ENCODE results near the gene GREM2.

The GREM2 gene

DNA sequence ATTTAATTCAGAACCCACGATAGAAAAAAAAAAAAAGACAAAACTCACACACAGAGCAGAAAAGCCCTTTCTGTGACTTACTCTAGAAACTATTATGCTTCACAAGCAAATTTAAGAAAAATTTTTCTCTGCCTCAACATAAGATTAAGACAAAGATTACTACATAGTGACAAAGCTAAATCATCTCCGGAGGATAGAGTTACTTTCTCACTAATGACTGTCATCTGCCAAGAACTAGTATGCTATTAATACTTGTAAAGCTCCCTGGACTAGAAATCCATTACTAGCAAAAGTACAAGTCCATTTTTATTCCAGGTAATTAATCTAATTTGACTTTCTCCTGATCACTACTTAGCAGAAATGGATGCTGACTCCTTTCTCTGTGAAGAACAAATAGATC is 25.9 kb downstream of the GREM2 start:
- Histone ChIP-seq H3K4me3 (ENCODE audit: low read depth in 1 of 2, low read length in 2 of 2) (no peak overlapping the region), H3K27me3 (ENCODE audit: low read depth, low read length) (no peaks in the 10 kb centered on the region), H3K36me3 (ENCODE audit: control insufficient read depth in 1 of 2, insufficient read depth in 2 of 2, low read length in 2 of 2) (no peaks in the 10 kb centered on the region), H3K9me3 (ENCODE audit: control insufficient read depth in 1 of 2, low read length in 2 of 2) (no peaks in the 10 kb centered on the region), H3K27ac (ENCODE audit: low read length) (no peak overlapping the region), H3K4me1 (ENCODE audit: control insufficient read depth in 1 of 2, insufficient read depth in 2 of 2, low read length in 2 of 2) (no peaks in the 10 kb centered on the region)

DNA sequence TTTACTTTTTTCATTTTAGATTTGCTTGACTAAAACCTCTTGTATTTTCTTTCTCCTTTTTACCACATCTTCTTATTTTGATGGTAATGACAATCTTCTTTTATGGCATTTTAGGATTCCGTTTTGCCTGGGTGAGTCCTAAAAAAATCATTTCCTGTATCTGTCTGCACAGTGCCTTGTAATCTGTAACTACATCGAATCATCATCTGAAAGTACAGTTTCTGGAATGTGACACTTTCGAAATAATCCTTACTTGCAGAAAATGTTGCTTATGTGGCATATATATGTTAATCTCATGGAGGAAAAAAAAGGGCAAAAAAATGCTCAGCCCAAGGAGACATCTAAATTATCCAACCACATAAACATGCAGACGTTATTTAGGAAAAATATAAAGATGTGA is 29.0 kb downstream of the GREM2 start:
- H3K27ac ChIP-seq (ENCODE audit: low read length) = no peak overlapping the region
- no peaks in the 10 kb centered on the region for H3K4me1 ChIP-seq (ENCODE audit: control insufficient read depth in 1 of 2, insufficient read depth in 2 of 2, low read length in 2 of 2)
- no peak overlapping the region for H3K4me3 ChIP-seq (ENCODE audit: low read depth in 1 of 2, low read length in 2 of 2)
- no peaks in the 10 kb centered on the region for H3K27me3 ChIP-seq (ENCODE audit: low read depth, low read length)
- H3K36me3 ChIP-seq (ENCODE audit: control insufficient read depth in 1 of 2, insufficient read depth in 2 of 2, low read length in 2 of 2) = no peaks in the 10 kb centered on the region
- H3K9me3 ChIP-seq (ENCODE audit: control insufficient read depth in 1 of 2, low read length in 2 of 2) = no peaks in the 10 kb centered on the region

DNA sequence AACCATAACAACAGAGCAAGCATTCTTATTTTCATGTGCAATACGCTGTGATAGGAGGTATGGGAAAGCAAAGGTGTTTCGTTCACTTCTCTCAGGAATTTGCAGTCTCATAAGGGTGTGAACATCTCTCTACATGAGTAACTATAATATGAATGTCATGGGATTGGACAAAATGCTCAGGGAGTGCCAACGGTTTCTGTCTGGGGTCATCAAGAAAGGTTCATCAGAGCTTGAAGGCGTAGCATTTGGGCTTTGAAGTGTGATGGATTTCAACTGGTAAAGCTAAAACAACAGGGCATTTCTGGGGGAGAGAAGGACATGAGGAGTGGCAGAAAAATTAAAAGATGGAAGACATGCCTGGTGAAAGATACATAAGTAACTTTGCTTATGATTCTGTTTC is 32.4 kb downstream of the GREM2 start:
- Histone ChIP-seq H3K4me1 (ENCODE audit: control insufficient read depth in 1 of 2, insufficient read depth in 2 of 2, low read length in 2 of 2) (no peaks in the 10 kb centered on the region), H3K36me3 (ENCODE audit: control insufficient read depth in 1 of 2, insufficient read depth in 2 of 2, low read length in 2 of 2) (no peaks in the 10 kb centered on the region), H3K27ac (ENCODE audit: low read length) (no peak overlapping the region), H3K9me3 (ENCODE audit: control insufficient read depth in 1 of 2, low read length in 2 of 2) (no peaks in the 10 kb centered on the region), H3K4me3 (ENCODE audit: low read depth in 1 of 2, low read length in 2 of 2) (no peak overlapping the region), H3K27me3 (ENCODE audit: low read depth, low read length) (no peaks in the 10 kb centered on the region)

DNA sequence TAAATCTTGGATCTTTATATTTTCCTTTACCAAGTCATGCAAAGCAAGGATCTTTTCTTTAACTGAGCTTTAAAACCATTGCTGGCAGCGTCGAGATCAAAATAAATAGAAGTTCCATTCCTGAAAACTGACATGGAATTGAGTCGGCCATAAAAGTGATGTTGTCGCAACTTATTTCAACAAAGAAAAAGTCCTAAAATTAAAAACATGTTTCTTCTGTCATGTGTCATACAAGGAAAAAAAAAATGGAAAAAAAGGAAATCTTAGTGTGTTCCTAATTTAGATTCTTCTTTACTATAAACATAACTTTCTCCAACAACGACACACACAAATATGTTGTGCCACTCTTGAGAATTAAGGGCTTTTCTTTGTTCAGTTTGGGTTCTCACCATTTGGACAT is 34.9 kb downstream of the GREM2 start:
- Histone ChIP-seq H3K4me3 (ENCODE audit: low read depth in 1 of 2, low read length in 2 of 2) (no peak overlapping the region), H3K4me1 (ENCODE audit: control insufficient read depth in 1 of 2, insufficient read depth in 2 of 2, low read length in 2 of 2) (no peaks in the 10 kb centered on the region), H3K27ac (ENCODE audit: low read length) (no peak overlapping the region), H3K36me3 (ENCODE audit: control insufficient read depth in 1 of 2, insufficient read depth in 2 of 2, low read length in 2 of 2) (no peaks in the 10 kb centered on the region), H3K9me3 (ENCODE audit: control insufficient read depth in 1 of 2, low read length in 2 of 2) (no peaks in the 10 kb centered on the region), H3K27me3 (ENCODE audit: low read depth, low read length) (no peaks in the 10 kb centered on the region)

DNA sequence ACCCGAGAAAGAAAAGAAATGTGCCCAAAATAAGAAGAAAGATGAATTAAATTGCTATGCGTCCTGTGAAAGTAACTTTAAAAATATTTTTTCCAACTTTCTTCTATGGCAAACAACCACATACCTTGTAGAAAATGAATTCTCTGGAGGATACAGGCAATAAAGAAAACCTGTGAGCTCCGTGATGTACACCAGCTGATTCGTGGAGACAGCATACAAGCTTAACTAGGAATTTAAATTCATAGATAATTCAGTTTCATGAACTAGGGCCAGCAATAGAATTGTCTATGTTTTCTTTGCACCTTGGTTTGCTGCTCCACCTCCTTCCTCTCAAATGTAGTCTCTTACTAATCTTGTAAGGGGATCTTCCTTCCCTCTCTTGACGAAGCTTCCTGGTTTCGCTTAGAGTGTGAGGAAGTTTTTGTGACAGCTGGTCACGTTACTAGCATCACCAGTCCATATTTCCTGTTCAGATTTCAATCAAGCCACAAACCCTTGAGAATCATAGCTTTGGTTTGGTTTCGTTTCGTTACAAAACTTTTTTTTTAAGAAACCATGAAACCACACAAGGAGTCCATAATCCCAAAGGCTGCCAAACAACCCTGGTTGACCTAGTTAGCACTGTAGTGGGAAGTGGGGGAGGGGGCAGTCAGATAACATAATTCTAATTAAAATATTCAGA is 35.8 kb downstream of the GREM2 start:
- Histone ChIP-seq H3K27ac (ENCODE audit: low read length) (no peak overlapping the region), H3K27me3 (ENCODE audit: low read depth, low read length) (no peaks in the 10 kb centered on the region), H3K4me3 (ENCODE audit: low read depth in 1 of 2, low read length in 2 of 2) (peak overlapping the region; percentile 19 to 30), H3K36me3 (ENCODE audit: control insufficient read depth in 1 of 2, insufficient read depth in 2 of 2, low read length in 2 of 2) (no peaks in the 10 kb centered on the region), H3K9me3 (ENCODE audit: control insufficient read depth in 1 of 2, low read length in 2 of 2) (no peaks in the 10 kb centered on the region), H3K4me1 (ENCODE audit: control insufficient read depth in 1 of 2, insufficient read depth in 2 of 2, low read length in 2 of 2) (no peaks in the 10 kb centered on the region)

DNA sequence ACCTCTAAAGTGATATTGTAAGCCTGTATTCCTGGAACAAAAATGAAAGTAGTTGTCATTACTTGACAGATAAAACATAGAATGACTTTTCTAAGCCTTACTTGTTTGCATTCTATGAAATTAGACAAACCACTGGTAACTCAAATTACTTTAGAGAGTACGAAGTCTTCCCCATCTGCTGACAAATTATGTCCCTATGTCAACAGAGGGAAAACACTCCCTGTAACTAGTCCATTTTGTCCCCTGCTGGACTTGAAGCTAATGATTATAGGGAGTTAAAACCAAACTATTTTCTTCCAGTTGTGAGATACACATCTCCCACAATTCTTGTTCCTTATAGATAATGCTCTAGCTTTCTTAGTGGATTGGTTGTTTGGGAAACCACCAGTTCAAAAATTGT is 39.6 kb downstream of the GREM2 start:
- Histone ChIP-seq H3K27ac (ENCODE audit: low read length) (no peak overlapping the region), H3K36me3 (ENCODE audit: control insufficient read depth in 1 of 2, insufficient read depth in 2 of 2, low read length in 2 of 2) (no peaks in the 10 kb centered on the region), H3K4me3 (ENCODE audit: low read depth in 1 of 2, low read length in 2 of 2) (no peak overlapping the region), H3K27me3 (ENCODE audit: low read depth, low read length) (no peaks in the 10 kb centered on the region), H3K4me1 (ENCODE audit: control insufficient read depth in 1 of 2, insufficient read depth in 2 of 2, low read length in 2 of 2) (no peaks in the 10 kb centered on the region), H3K9me3 (ENCODE audit: control insufficient read depth in 1 of 2, low read length in 2 of 2) (no peaks in the 10 kb centered on the region)

DNA sequence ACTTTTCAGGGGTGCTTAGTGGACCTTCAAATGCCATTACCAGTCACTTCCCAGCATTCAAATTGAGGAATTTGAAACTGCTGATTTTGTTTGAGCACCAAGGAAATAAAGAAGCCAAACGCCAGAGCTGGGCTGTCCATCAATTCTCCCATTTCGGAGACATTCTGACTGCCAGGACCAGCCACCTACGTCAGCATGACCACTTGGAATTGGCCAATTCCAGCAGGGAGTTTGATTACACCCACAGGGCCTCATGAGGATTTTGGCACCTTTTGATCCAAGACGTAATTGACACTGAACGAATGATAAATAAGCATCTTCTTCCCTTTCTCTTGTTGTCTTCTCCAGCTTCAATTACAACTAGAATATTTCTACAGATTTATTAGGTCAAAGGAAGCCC is 40.2 kb downstream of the GREM2 start:
- Histone ChIP-seq H3K36me3 (ENCODE audit: control insufficient read depth in 1 of 2, insufficient read depth in 2 of 2, low read length in 2 of 2) (no peaks in the 10 kb centered on the region), H3K4me1 (ENCODE audit: control insufficient read depth in 1 of 2, insufficient read depth in 2 of 2, low read length in 2 of 2) (no peaks in the 10 kb centered on the region), H3K27ac (ENCODE audit: low read length) (no peak overlapping the region), H3K9me3 (ENCODE audit: control insufficient read depth in 1 of 2, low read length in 2 of 2) (no peaks in the 10 kb centered on the region), H3K27me3 (ENCODE audit: low read depth, low read length) (no peaks in the 10 kb centered on the region), H3K4me3 (ENCODE audit: low read depth in 1 of 2, low read length in 2 of 2) (no peak overlapping the region)

DNA sequence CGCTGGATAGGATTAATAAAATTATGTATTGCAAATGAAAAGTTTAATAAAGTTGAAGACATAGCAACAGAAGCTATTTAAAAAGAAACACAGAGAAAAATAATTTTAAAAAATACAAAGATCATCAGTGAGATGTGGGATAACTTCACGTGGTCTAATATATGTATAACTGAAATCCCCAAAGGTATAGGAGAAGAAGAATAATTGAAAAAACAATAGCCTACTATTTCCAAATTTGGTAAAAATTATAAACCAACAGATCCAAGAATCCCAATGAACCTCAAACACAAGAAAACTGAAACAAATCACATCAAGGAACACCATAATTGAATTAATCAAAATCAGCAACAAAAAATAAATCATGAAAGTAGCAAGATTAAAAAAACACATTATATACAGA is 44.9 kb downstream of the GREM2 start:
- Histone ChIP-seq H3K27ac (ENCODE audit: low read length) (no peak overlapping the region), H3K4me3 (ENCODE audit: low read depth in 1 of 2, low read length in 2 of 2) (no peak overlapping the region), H3K4me1 (ENCODE audit: control insufficient read depth in 1 of 2, insufficient read depth in 2 of 2, low read length in 2 of 2) (no peaks in the 10 kb centered on the region), H3K36me3 (ENCODE audit: control insufficient read depth in 1 of 2, insufficient read depth in 2 of 2, low read length in 2 of 2) (no peaks in the 10 kb centered on the region), H3K9me3 (ENCODE audit: control insufficient read depth in 1 of 2, low read length in 2 of 2) (no peaks in the 10 kb centered on the region), H3K27me3 (ENCODE audit: low read depth, low read length) (no peaks in the 10 kb centered on the region)

DNA sequence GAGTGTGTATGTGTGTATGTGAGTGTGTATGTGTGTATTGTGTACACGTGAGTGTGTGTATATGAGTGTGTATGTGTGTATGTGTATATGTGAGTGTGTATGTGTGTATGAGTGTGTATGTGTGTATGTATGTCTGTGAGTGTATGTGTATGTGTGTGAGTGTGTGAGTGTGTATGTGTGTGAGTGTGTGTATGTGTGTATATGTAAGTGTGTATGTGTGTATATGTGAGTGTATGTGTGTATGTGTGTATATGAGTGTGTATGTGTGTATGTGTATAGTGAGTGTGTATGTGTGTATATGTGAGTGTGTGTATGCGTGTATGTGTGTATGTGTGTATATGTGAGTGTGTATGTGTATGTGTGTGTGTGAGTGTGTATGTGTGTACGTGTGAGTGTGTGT is 49.2 kb downstream of the GREM2 start:
- H3K4me1 ChIP-seq (ENCODE audit: control insufficient read depth in 1 of 2, insufficient read depth in 2 of 2, low read length in 2 of 2) = no peaks in the 10 kb centered on the region
- H3K36me3 ChIP-seq (ENCODE audit: control insufficient read depth in 1 of 2, insufficient read depth in 2 of 2, low read length in 2 of 2) = no peaks in the 10 kb centered on the region
- H3K27ac ChIP-seq (ENCODE audit: low read length) = no peak overlapping the region
- no peaks in the 10 kb centered on the region for H3K9me3 ChIP-seq (ENCODE audit: control insufficient read depth in 1 of 2, low read length in 2 of 2)
- no peak overlapping the region for H3K4me3 ChIP-seq (ENCODE audit: low read depth in 1 of 2, low read length in 2 of 2)
- no peaks in the 10 kb centered on the region for H3K27me3 ChIP-seq (ENCODE audit: low read depth, low read length)

DNA sequence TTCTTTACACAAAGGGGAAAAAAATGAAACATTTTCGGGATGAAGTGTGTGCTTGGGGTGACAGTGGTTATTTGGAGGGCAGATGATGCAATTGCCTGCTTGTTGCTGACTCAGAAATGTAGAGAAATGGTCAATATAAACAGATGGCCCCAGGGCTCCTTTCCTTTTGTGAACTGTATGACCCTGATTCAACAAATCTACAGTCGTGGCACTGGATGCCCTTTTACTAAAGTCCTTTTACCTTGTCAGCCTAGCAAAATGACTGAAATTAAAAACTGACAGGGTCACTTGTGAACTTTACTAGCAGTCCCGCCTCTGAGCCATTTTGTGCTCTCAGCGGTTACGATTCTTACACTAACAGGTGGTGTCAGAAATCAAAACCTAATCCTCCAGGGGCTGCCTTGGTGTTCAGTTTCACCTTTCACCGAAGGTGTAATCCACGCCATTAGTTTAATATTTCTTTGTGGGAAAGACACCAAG is 49.8 kb downstream of the GREM2 start:
- Histone ChIP-seq H3K27me3 (ENCODE audit: low read depth, low read length) (no peaks in the 10 kb centered on the region), H3K36me3 (ENCODE audit: control insufficient read depth in 1 of 2, insufficient read depth in 2 of 2, low read length in 2 of 2) (no peaks in the 10 kb centered on the region), H3K4me3 (ENCODE audit: low read depth in 1 of 2, low read length in 2 of 2) (no peak overlapping the region), H3K4me1 (ENCODE audit: control insufficient read depth in 1 of 2, insufficient read depth in 2 of 2, low read length in 2 of 2) (no peaks in the 10 kb centered on the region), H3K9me3 (ENCODE audit: control insufficient read depth in 1 of 2, low read length in 2 of 2) (no peaks in the 10 kb centered on the region), H3K27ac (ENCODE audit: low read length) (no peak overlapping the region)

DNA sequence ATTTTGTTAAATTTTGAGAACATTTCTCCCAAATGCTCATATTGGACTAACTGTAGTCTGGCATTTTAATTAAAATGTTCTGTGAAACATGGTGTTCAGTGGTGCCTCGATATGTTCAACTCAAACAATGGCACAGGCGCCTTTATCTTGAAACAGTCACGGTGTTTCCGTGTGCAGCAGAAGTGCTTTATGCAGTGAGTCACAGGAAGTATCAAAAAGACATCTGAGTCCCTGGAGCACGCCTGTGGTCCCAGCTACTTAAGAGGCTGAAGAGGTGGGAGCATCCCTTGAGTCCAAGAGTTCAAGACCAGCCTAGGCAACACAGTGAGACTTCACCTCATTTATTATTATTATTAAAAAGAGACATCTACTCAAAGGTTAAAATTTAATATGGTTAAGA is 52.2 kb downstream of the GREM2 start:
- no peaks in the 10 kb centered on the region for H3K9me3 ChIP-seq (ENCODE audit: control insufficient read depth in 1 of 2, low read length in 2 of 2)
- H3K27ac ChIP-seq (ENCODE audit: low read length) = no peak overlapping the region
- no peak overlapping the region for H3K4me3 ChIP-seq (ENCODE audit: low read depth in 1 of 2, low read length in 2 of 2)
- no peaks in the 10 kb centered on the region for H3K36me3 ChIP-seq (ENCODE audit: control insufficient read depth in 1 of 2, insufficient read depth in 2 of 2, low read length in 2 of 2)
- H3K4me1 ChIP-seq (ENCODE audit: control insufficient read depth in 1 of 2, insufficient read depth in 2 of 2, low read length in 2 of 2) = peaks cover 0 to 7% of the 10 kb centered on the region in 2 donors
- H3K27me3 ChIP-seq (ENCODE audit: low read depth, low read length) = no peaks in the 10 kb centered on the region

DNA sequence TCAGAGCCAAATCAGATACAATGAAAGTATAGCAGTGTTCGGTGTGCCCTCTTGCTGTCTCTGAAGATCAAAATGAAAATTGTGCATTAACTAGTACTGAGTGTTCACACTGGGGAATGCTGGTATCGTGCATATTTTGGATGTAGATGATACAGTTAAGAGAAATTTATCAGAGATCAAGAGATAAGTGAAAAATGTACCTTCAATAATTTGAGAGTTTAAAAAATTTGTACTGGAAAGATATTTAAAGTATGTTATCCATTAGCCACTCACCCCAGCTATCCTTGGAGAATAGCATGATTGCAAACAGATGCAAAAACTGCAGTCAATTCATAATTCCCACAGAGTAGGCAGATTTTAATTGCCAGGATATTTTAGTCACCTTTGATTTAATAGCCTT is 56.4 kb downstream of the GREM2 start:
- Histone ChIP-seq H3K4me1 (ENCODE audit: control insufficient read depth in 1 of 2, insufficient read depth in 2 of 2, low read length in 2 of 2) (peaks cover 0 to 7% of the 10 kb centered on the region in 2 donors), H3K4me3 (ENCODE audit: low read depth in 1 of 2, low read length in 2 of 2) (no peak overlapping the region), H3K27ac (ENCODE audit: low read length) (no peak overlapping the region), H3K27me3 (ENCODE audit: low read depth, low read length) (no peaks in the 10 kb centered on the region), H3K36me3 (ENCODE audit: control insufficient read depth in 1 of 2, insufficient read depth in 2 of 2, low read length in 2 of 2) (no peaks in the 10 kb centered on the region), H3K9me3 (ENCODE audit: control insufficient read depth in 1 of 2, low read length in 2 of 2) (no peaks in the 10 kb centered on the region)
